Fibroblast of lung (primary cell): ENCODE data around the gene JADE2. TPM values are rescaled to one million over a fixed set of nuclear protein-coding genes. Genes with fewer than 3 reads are reported as not detected.
A peak's percentile ranks its signal among the peaks of the same experiment; 100 is the strongest.
"Not testable (repeated sequence)": the region's sequence is repeated elsewhere in the genome, so short reads cannot be mapped to it uniquely, and the experiment has no call there.

ENCODE experiments used
- DNase-seq, 2 donors: peaks; one replicate each; pipeline versions ENCODE4 v3.0.0 to v3.0.0-alpha.2; 2010; ENCODE audit warnings: low read depth in 2 of 2
- H2AFZ ChIP-seq: 2 replicates; pipeline ENCODE4 v1.5.1; 2012; ENCODE audit warnings: low read length, control low read depth, inconsistent platforms
- H3K27ac ChIP-seq: 2 replicates; pipeline ENCODE4 v1.5.1; 2011; ENCODE audit warnings: low read length, control low read depth; ENCODE audit not compliant: insufficient read depth
- H3K27me3 ChIP-seq: 2 replicates; pipeline ENCODE4 v1.5.1; 2011; ENCODE audit warnings: mild to moderate bottlenecking, low read length; ENCODE audit not compliant: control insufficient read depth, insufficient read depth
- H3K36me3 ChIP-seq: 2 replicates; pipeline ENCODE4 v1.5.1; 2011; ENCODE audit warnings: low read length; ENCODE audit not compliant: control insufficient read depth, insufficient read depth
- H3K4me1 ChIP-seq: 2 replicates; pipeline ENCODE4 v1.5.1; 2011; ENCODE audit warnings: low read length; ENCODE audit not compliant: control insufficient read depth, insufficient read depth; ENCODE audit errors: extremely low read depth
- H3K4me2 ChIP-seq: 2 replicates; pipeline ENCODE4 v1.5.1; 2011; ENCODE audit warnings: low read length, control low read depth; ENCODE audit not compliant: insufficient read depth; ENCODE audit errors: extremely low read depth
- H3K4me3 ChIP-seq, 4 experiments: fragments of 200-600 bp in 1 of 4; sonication (generic) in 1 of 4; replicated peaks in 1 of 4; 2 replicates each; pipeline ENCODE4 v1.5.1; 2011 to 2016; ENCODE audit warnings: low read length in 4 of 4, low read depth in 3 of 4, mild to moderate bottlenecking in 3 of 4, control low read depth in 2 of 4, inconsistent platforms in 1 of 4, mixed read lengths in 1 of 4; ENCODE audit not compliant: insufficient read depth in 1 of 4; ENCODE audit errors: control extremely low read depth in 1 of 4
- H3K79me2 ChIP-seq: 2 replicates; pipeline ENCODE4 v1.5.1; 2012; ENCODE audit warnings: mild to moderate bottlenecking, low read length, inconsistent platforms; ENCODE audit not compliant: control insufficient read depth, insufficient read depth
- H3K9ac ChIP-seq: 2 replicates; pipeline ENCODE4 v1.5.1; 2011; ENCODE audit warnings: mild to moderate bottlenecking, low read length, control low read depth; ENCODE audit not compliant: insufficient read depth
- H3K9me3 ChIP-seq: 2 replicates; pipeline ENCODE4 v1.5.1; 2012; ENCODE audit warnings: low read depth, low read length; ENCODE audit not compliant: control insufficient read depth, insufficient read depth
- H4K20me1 ChIP-seq: 2 replicates; pipeline ENCODE4 v1.5.1; 2011; ENCODE audit warnings: low read length; ENCODE audit not compliant: control insufficient read depth, insufficient read depth; ENCODE audit errors: extremely low read depth
- CTCF ChIP-seq, 2 donors: IDR thresholded peaks in 1 of 2; conservative IDR thresholded peaks in 1 of 2; 1 replicate in 1 of 2; 2 replicates in 1 of 2; pipeline ENCODE4 v1.5.1; 2011 to 2012; ENCODE audit warnings: low read length in 2 of 2, control low read depth in 1 of 2, inconsistent platforms in 1 of 2, low read depth in 1 of 2, mild to moderate bottlenecking in 1 of 2
- EZH2 ChIP-seq: IDR thresholded peaks from 2 replicates; pipeline ENCODE4 v1.5.1; 2012; ENCODE audit warnings: low read length, control low read depth, mild to moderate bottlenecking; ENCODE audit errors: missing control alignments
- polyA plus RNA-seq, 2 donors: library from polyadenylated mRNA; depleted of rRNA in 1 of 2; stranded (reverse) in 1 of 2; unstranded in 1 of 2; fragments of >200 nt; gene quantifications; 2 replicates each; pipeline ENCODE4 v1.2.1, GENCODE V29; 2011 to 2012; ENCODE audit warnings: missing spikeins in 1 of 2
- total RNA-seq: library from RNA; depleted of rRNA; stranded (reverse); fragments of >200 nt; gene quantifications from 2 replicates; pipeline ENCODE4 v1.2.1, GENCODE V29; 2014

The JADE2 gene
- total and polyA plus RNA-seq, 2 donors (not counting 1 experiment from before 2014, with no cell fraction given), result 10.0 to 45.9 TPM

- H3K27ac ChIP-seq, result peak overlapping the region; percentile 68
- peaks cover 4% of the 10 kb centered on the region for H3K36me3 ChIP-seq
- no peak overlapping the region for H3K4me3 ChIP-seq
- no peaks in the 10 kb centered on the region for H4K20me1 ChIP-seq
- peak; percentile 72 to 86 for DNase-seq
- H3K9me3 ChIP-seq, result no peaks in the 10 kb centered on the region
- H3K4me1 ChIP-seq, result peaks cover 62% of the 10 kb centered on the region
- peaks cover 15% of the 10 kb centered on the region for H3K79me2 ChIP-seq
- no peaks in the 10 kb centered on the region for H3K27me3 ChIP-seq
- peak overlapping the region; percentile 20 for H3K9ac ChIP-seq
- H3K4me2 ChIP-seq, result peak overlapping the region; percentile 11
- H2AFZ ChIP-seq, result no peak overlapping the region
- TF ChIP-seq EZH2, result no peak
- TF ChIP-seq CTCF (conservative IDR thresholded peaks at IDR 0.05 in 1 of 2, IDR thresholded peaks at IDR 0.05 in 1 of 2; ENCODE audit: low read depth in 1 of 2, low read length in 2 of 2), result no peak
Measured at GRCh38 chr5:134554319-134555222, 29.1 kb downstream of the JADE2 start.

GRCh38 chr5:134555223-134555889 is 29.9 kb downstream of the JADE2 start:
- H2AFZ ChIP-seq, result no peak overlapping the region
- peak overlapping the region; percentile 68 for H3K27ac ChIP-seq
- H3K4me3 ChIP-seq, result no peak overlapping the region
- no peak overlapping the region for H3K4me2 ChIP-seq
- H3K27me3 ChIP-seq, result no peaks in the 10 kb centered on the region
- no peak overlapping the region for H3K9ac ChIP-seq
- peaks cover 15% of the 10 kb centered on the region for H3K79me2 ChIP-seq
- no peaks in the 10 kb centered on the region for H3K9me3 ChIP-seq
- H3K4me1 ChIP-seq, result peaks cover 54% of the 10 kb centered on the region
- DNase-seq, result no peak
- TF ChIP-seq CTCF (conservative IDR thresholded peaks at IDR 0.05 in 1 of 2, IDR thresholded peaks at IDR 0.05 in 1 of 2; ENCODE audit: low read depth in 1 of 2, low read length in 2 of 2) (no peak), EZH2 (no peak)
- no peaks in the 10 kb centered on the region for H4K20me1 ChIP-seq
- H3K36me3 ChIP-seq, result peaks cover 4% of the 10 kb centered on the region

- TF ChIP-seq EZH2 (no peak), CTCF (conservative IDR thresholded peaks at IDR 0.05 in 1 of 2, IDR thresholded peaks at IDR 0.05 in 1 of 2; ENCODE audit: low read depth in 1 of 2, low read length in 2 of 2) (no peak)
- Histone ChIP-seq H3K4me2 (no peak overlapping the region), H3K4me1 (peaks cover 49% of the 10 kb centered on the region)
Measured at GRCh38 chr5:134555890-134556311, 30.4 kb downstream of the JADE2 start.

GRCh38 chr5:134556588-134556987 is 31.1 kb downstream of the JADE2 start:
- H3K4me1 ChIP-seq, result peaks cover 43% of the 10 kb centered on the region
- not testable (repeated sequence) for H2AFZ ChIP-seq, H3K79me2 ChIP-seq, H3K9me3 ChIP-seq, H3K4me3 ChIP-seq, H3K4me2 ChIP-seq, H3K9ac ChIP-seq, DNase-seq, H3K36me3 ChIP-seq, H3K27me3 ChIP-seq, H4K20me1 ChIP-seq
- H3K27ac ChIP-seq, result peak overlapping the region; percentile 68

More at GRCh38 chr5:134555890-134556311, 30.4 kb downstream of the JADE2 start:
- Histone ChIP-seq H3K36me3 (peaks cover 7% of the 10 kb centered on the region), H3K79me2 (peaks cover 11% of the 10 kb centered on the region), H3K4me3 (no peak overlapping the region), H3K9me3 (no peaks in the 10 kb centered on the region), H3K9ac (no peak overlapping the region), H3K27ac (peak overlapping the region; percentile 68), H2AFZ (no peak overlapping the region), H4K20me1 (no peaks in the 10 kb centered on the region), H3K27me3 (no peaks in the 10 kb centered on the region)
- peak; percentile 65 to 82 for DNase-seq
